Right renal pelvis (tissue), 4 donors: ENCODE data around the gene SLC35A4. TPM values are rescaled to one million over a fixed set of nuclear protein-coding genes. Genes with fewer than 3 reads are reported as not detected.
"Not testable (repeated sequence)": the region's sequence is repeated elsewhere in the genome, so short reads cannot be mapped to it uniquely, and the experiment has no call there.

Experiments
- DNase-seq, 4 donors: peaks; one replicate each; pipeline ENCODE4 v3.0.0-alpha.2; 2013; ENCODE audit warnings: low read depth in 4 of 4, low spot score in 3 of 4, missing footprints in 1 of 4
- polyA plus RNA-seq, 4 donors: library from polyadenylated mRNA; unstranded; fragments of 120-200 nt; gene quantifications; one replicate each; pipeline ENCODE4 v1.2.1, GENCODE V29; 2013; ENCODE audit not compliant: insufficient read length in 4 of 4

SLC35A4 gene
- polyA plus RNA-seq, 4 donors: 83.5 to 87.5 (median 85.2) TPM

DNA sequence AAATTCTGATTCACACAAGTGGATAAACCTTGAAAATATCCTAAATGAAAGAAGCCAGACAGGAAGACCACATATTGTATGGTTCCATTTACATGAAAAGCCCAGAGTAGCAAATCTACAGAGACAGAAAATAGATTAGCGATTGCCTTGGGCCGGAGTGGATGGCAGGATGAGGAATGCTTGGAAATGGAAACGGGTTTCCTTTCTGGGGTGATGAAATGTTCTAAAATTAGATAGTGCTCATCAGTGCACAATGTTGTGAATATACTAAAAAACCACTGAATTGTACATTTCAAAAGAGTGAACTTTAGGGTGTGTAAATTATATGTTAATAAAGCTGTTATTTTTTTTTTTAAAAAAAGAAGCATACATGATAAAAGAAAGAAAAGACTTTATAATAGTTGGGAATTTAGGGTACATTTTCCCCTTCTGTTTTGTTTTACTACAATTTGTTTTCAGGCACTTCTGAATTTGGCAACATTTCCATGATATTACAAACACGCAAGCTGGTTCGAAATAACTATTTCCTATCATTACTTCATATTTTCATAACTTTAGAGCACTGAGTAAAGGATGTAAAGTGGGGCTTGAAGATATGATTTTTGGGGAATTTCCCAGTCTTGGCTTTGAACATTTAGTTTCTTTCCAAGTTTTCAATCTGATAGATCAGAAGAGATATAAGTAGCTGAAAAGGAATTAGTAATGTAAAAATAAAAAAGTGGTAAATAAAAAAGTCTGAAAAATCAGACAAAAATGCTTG, 23.9 kb downstream of the SLC35A4 start:
- no peak for DNase-seq

DNA sequence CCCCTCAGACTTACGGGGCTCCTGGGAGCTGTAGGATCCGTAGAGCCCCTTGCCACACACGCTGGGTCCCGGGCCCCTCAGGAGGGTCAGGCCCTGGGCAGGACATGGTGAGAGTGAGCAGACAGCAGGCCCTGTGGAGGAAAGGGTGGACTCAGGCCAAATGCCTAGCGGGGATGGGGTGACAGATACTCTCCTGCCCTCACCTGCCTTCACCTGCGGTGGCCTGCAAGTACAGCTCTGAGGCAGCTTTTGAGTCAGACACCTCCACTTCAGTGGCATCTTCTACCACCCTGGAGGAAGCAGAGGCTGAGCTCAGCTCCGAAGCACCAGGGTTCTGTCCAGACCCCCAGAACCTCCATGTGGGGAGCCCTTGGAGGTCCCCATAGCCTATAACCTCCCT, 26.2 kb downstream of the SLC35A4 start:
- DNase-seq: no peak

DNA sequence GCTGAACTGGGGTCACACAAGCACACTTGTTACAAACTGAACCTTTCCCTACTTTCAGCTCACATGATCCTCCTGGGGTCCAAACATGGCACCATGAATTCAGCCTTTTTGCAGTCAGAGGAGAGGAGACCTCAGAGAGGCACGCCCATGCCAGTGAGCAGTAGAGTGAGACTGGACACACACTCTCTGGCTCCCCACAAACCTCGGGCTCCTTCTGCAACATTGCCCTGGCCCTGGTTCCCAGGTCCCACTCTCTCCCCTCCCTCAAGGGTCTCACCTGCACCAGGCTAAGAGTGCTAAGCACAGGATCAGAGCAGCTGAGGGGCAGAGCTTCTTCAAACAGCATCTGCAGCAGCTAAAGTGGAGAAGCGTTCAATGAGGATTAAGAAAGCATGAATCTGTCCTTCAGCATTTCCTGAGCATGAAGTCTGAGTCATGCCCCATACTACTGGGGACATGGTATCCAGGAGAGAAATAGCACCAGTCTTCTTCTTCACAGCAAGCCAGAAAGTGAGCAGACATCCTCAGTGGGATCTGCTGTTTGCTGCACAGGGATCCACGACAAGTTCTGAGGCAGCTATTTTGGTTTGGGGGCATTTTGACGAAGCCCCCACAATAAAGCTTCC, 27.2 kb downstream of the SLC35A4 start:
- DNase-seq: no peak

DNA sequence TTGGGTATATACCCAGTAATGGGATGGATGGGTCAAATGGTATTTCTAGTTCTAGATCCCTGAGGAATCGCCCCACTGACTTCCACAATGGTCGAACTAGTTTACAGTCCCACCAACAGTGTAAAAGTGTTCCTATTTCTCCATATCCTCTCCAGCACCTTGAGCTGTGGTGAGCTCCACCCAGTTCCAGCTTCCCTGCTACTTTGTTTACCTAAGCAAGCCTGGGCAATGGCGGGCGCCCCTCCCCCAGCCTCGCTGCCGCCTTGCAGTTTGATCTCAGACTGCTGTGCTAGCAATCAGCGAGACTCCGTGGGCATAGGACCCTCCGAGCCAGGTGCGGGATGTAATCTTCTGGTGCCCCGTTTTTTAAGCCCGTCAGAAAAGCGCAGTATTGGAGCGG, 28.4 kb downstream of the SLC35A4 start:
- not testable (repeated sequence) for DNase-seq

DNA sequence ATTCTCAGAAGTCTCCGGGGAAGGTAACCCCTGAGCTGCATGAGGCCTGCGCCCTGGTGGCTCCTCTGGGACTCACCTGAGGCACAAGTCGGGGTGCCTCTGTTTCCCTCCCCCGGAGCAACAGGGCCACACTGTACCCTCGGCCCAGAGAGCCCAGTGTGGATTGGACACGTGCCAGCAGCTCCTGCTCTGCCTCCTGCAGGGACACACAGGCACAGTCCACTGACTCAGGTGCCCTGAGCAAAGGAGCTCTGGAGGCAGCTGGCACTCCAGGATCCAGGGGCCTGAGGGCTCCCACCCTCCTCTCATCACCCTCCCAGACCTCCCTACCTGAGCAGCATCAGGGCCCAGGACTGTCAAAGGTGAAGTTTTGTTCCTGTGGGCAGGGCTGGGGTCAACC, 29.5 kb downstream of the SLC35A4 start:
- DNase-seq: no peak

DNA sequence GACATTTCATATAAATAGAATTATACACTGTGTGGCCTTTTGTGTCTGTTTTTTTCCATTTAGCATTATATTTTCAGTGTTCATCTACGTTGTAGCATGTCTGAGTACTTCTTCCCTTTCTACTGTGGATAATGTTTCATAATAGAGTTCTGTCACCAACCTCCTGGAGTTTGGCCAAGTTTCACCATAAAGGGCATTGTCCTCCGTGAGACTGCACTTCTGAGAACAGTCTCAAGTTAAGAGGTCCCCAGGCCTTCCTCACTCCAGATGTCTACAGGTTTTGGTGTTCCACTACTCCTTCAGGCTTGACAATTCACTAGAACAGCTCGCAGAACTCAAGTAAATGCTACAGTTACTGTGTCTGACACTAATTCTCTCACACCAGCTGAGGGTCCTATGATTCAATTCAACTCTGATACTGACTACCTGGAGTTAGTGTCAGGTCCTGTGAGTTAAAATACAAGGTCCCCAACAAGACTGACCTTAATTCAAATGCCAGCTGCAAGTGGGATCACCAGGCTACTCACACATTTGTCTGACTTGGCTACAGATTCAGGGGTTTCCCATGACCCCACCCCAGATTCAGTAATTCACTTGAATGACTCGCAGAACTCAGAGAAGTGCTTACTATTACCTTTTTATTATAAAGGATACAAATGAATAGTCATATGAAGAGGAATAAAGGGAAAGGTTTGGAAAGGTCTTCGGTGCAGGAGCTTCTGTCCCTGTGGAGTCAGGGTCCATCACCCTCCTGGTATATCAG, 31.1 kb downstream of the SLC35A4 start:
- no peak for DNase-seq

DNA sequence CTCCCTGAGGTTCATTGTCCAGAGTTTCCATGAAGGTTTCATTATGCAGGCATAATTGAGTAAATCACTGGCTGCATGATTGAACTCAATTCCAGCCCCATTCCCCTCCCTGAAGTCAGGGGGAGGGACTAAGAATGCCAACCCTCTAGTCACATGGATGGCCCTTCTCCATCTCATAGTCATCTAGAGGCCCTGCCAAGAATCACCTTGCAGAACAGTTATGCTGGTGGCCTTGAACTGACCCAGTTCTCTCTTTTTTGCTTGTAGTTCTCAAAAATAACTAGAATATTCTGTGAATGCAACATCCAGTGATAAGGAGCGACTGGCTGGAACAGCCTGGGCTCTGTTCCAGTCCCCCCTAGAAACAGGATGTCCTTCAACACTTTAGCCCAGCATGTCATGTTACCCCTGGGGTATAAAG, 31.7 kb downstream of the SLC35A4 start:
- no peak for DNase-seq

DNA sequence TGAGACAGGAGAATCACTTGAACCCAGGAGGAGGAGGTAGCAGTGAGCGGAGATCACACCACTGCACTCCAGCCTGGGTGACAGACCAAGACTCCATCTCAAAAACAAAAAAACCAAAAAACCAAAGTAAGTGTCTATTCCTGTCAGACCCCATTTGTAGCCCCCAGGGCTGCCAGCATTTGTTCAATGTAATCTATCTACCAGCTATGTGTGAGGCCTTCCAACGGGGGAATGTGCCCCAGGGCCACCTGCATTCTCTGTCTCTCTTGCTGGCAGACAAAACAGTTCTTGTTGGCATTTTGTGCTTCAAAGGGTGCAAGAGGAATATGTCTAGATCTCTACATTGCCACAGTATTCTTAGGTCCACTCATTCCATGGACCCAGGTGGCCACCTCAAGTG, 34.2 kb downstream of the SLC35A4 start:
- DNase-seq: no peak

DNA sequence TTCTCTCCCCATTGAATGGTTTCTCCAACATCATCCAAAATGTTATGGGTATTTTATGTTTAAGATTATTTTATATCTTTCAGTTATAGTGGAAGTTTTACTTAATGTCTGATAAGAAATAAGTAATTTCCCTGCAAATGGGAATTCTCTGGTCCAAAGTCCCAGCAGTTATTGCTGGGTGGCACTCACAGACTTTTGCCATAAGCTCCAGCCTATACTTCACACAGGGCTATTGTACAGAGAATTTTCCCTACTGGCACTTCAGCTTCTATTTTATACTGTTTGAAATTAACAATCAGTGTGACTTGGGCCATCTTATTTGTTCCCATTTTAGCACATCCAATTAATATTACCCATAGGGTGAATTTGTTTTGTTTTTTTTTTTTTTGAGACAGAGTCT, 35.5 kb downstream of the SLC35A4 start:
- DNase-seq: no peak

DNA sequence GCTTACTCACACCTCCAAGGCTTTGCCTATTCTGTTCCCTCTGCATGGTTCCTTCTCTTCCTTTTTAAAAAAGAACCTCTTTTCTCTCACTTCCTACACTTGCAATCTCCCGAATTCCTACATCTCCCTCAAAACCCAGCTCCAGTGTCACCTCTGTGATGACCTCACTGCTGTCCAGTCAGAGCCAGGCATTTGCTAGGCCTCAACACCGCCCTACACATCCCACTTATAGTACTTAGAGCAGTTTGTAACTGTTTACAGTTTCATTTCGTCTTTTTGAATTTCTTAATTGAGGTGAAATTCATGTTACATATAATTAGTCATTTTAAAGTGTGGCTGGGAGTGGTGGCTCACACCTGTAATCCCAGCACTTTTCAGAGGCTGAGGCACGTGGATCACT, 37.5 kb downstream of the SLC35A4 start:
- no peak for DNase-seq

DNA sequence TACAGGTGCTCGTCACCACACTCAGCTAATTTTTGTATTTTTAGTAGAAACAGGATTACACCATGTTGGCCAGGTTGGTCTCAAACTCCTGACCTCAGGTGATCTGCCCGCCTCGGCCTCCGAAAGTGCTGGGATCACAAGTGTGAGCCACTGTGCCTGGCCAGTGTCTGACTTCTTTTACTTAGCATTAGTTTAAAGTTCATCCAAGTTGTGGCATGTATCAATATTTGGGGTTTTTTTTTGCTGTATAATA, 38.7 kb downstream of the SLC35A4 start:
- not testable (repeated sequence) for DNase-seq

DNA sequence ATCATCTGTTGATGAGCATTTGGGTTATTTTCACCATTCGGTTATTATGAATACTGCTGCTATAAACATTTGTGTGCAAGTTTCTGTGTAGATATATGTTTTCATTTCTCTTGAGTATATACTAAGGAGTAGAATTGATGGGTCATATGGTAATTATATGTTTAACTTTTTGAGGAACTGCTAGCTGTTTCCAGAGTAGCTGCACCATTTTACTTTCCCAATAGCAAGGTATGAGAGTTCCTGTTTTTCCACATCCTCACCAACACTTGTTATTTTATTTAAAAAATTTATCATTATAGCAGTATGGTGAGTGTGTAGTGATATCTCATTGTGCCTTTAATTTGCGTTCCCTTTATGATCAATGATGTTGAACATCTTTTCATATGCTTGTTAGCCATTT, 39.1 kb downstream of the SLC35A4 start:
- DNase-seq: no peak

DNA sequence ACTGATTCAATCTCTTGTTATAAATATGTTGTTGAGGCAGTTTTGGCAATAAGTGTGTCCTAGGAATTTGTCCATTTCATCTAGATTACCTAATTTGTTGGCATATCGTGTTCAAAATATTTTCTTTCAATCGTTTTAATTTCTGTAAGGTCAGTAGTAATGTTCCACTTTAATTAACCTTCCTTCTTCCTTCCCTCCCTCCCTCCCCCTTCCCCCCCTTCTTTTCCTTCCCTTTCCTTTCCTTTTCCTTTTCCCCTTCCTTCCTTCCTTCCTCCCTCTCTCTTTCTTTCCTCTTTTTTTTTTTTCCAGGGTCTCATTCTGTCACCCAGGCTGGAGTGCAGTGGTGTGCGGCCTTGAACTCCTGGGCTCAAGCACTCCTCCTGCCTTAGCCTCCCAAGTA, 41.3 kb downstream of the SLC35A4 start:
- DNase-seq: no peak

DNA sequence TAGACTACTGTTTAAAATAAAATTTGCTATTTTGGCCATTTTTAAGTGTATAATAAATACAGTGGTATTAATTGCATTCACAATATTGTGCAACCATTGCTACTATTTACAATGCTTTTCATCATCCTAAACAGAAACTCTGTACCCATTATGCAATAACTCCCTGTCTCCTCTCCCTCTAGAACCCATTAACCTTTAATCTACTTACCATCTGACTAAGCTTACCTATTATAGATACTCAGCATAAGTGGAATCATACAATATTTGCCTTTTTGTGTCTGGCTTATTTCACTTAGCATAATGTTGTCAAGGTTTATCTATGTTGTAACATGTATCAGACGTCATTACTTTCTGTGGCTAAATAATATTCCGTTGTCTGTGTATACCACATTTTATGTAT, 42.4 kb downstream of the SLC35A4 start:
- no peak for DNase-seq

DNA sequence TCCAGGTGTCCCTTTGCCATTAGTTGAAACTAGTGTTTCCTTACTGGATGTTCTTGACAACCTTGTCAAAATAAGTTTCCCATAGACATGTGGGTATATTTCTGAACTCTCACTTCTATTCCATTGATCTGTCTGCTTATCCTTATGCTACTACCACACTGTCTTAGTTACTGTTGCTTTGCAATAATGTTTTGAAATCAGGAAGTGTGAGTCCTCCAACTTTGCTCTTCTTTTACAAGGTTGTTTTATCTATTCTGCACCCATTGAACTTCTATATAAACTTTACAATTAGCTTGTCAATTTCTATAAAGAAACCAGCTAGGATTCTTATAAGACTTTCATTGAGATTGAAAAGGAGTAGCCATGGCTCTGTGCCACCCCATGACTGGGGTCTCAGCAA, 44.1 kb downstream of the SLC35A4 start:
- no peak for DNase-seq

DNA sequence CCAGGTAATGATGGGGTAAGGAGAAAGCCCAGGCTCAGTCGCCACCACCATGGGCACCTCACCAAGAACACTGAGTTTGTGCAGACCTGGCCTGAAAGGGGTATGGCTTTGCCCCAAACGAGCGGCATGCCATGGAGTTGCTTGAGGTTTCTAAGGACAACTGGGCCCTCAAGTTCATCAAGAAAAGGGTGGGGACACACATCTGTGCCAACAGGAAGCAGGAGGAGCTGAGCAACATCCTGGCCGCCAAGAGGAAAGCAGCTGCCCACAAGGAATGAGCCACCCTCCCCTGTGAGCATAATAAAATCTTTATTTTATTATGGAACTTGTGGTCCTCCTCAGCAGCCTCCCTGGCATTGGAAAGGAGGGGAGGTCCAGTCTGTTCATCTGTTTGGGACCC, 44.5 kb downstream of the SLC35A4 start:
- no peak for DNase-seq

DNA sequence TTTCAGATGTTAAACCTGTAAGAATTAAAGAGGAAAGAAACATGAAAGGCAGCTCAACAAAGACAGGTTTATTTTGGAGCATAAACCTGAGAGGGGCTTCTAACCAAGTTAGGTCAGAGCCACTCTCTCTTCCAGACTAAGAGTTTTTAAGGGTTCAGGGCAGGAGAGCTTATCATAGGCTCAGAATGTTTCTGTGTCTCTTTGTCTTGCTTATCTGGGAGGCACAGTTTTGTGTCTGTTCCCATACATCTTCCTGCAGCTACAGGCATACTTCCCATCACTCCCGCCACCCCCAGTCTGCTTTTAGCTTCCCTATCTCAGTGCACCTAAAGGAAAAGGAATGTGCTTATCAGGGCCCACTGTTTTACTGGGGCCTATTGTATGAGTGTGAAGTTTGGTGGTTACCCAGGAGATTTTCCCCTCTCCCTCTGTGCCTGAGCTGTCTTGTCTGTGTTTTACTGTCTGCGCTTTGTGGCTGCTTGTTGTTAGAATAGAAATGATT, 46.4 kb downstream of the SLC35A4 start:
- DNase-seq: no peak

Other genes with a start within 250 kb of the SLC35A4 start
- 10 to 100 TPM; 10.7 to 12.4 (median 11.0) TPM for gene HBEGF, start 218.2 kb upstream of the SLC35A4 start, polyA plus RNA-seq
- gene SLC4A9, start 204.6 kb upstream of the SLC35A4 start, polyA plus RNA-seq: 10 to 100 TPM; 17.6 to 36.2 (median 19.8) TPM
- gene ANKHD1, start 163.0 kb upstream of the SLC35A4 start, polyA plus RNA-seq: 100 to 1,000 TPM; 101 to 115 (median 108) TPM
- gene EIF4EBP3, start 17.2 kb upstream of the SLC35A4 start, polyA plus RNA-seq: 10 to 100 TPM; 10.4 to 12.5 (median 12.0) TPM
- gene SRA1, start 7.4 kb upstream of the SLC35A4 start, polyA plus RNA-seq: 10 to 100 TPM; 23.4 to 29.6 (median 26.4) TPM
- gene APBB3, start 230 bp upstream of the SLC35A4 start, polyA plus RNA-seq: 10 to 100 TPM; 31.3 to 39.8 (median 33.9) TPM
- gene CD14, start 68.3 kb downstream of the SLC35A4 start, polyA plus RNA-seq: 10 to 100 TPM in 1 of 4 donors, 1 to 10 TPM in 3; 7.3 to 10.0 (median 8.4) TPM
- 10 to 100 TPM; 15.5 to 18.8 (median 16.9) TPM for gene TMCO6, start 74.6 kb downstream of the SLC35A4 start, polyA plus RNA-seq
- gene NDUFA2, start 82.8 kb downstream of the SLC35A4 start, polyA plus RNA-seq: 100 to 1,000 TPM in 1 of 4 donors, 10 to 100 TPM in 3; 73.4 to 113 (median 79.0) TPM
- 100 to 1,000 TPM; 150 to 164 (median 156) TPM for gene IK, start 83.0 kb downstream of the SLC35A4 start, polyA plus RNA-seq
- 10 to 100 TPM; 13.2 to 15.3 (median 14.3) TPM for gene WDR55, start 100.1 kb downstream of the SLC35A4 start, polyA plus RNA-seq
- under 1 TPM in 2 of 4 donors, not detected in 2; 0.14 to 0.29 TPM for gene DND1, start 108.7 kb downstream of the SLC35A4 start, polyA plus RNA-seq
- gene HARS1, start 126.5 kb downstream of the SLC35A4 start, polyA plus RNA-seq: 10 to 100 TPM; 65.0 to 67.1 (median 66.5) TPM
- gene HARS2, start 126.6 kb downstream of the SLC35A4 start, polyA plus RNA-seq: 10 to 100 TPM; 42.7 to 47.6 (median 45.9) TPM
- gene ZMAT2, start 135.6 kb downstream of the SLC35A4 start, polyA plus RNA-seq: 100 to 1,000 TPM; 103 to 126 (median 118) TPM
- gene PCDHA1, start 221.3 kb downstream of the SLC35A4 start, polyA plus RNA-seq: under 1 TPM in 1 of 4 donors, not detected in 3; 0.06 TPM
- under 1 TPM; 0.13 to 0.30 (median 0.25) TPM for gene PCDHA2, start 230.0 kb downstream of the SLC35A4 start, polyA plus RNA-seq
- gene PCDHA3, start 236.2 kb downstream of the SLC35A4 start, polyA plus RNA-seq: under 1 TPM; 0.25 to 0.49 (median 0.38) TPM
- 1 to 10 TPM in 2 of 4 donors, under 1 TPM in 2; 0.62 to 1.6 (median 1.1) TPM for gene PCDHA4, start 242.2 kb downstream of the SLC35A4 start, polyA plus RNA-seq